SK-N-SH (cell line): Measurements from ENCODE around the gene LIMS2. TPM values are rescaled to one million over a fixed set of nuclear protein-coding genes. Genes with fewer than 3 reads are reported as not detected.

ENCODE experiments used
- CTCF ChIA-PET: fragments of 300-600, 350-600 bp; formaldehyde crosslinking; extraction: SDS; loops from one replicate; lab custom pipeline; 2021; lab: Yijun Ruan, JAX
- POLR2A ChIA-PET: fragments of 350-600 bp; sonication (Branson Sonifier 250); formaldehyde crosslinking; extraction: SDS; loops from one replicate; lab custom pipeline; 2020; ENCODE audit warnings: antibody characterized with exemption, inconsistent platforms; lab: Yijun Ruan, JAX
- DNase-seq: peaks from one replicate; pipeline ENCODE4 v3.0.0; 2012
- H2AFZ ChIP-seq: fragments of 200-600 bp; sonication (generic); 2 replicates; pipeline ENCODE4 v1.8.1; 2016; ENCODE audit warnings: antibody characterized with exemption, mild to moderate bottlenecking, low read depth
- H3F3A ChIP-seq: fragments of 200-600 bp; sonication (generic); replicated peaks from 2 replicates; pipeline ENCODE3; 2016; ENCODE audit warnings: antibody characterized with exemption, mild to moderate bottlenecking; ENCODE audit not compliant: insufficient read depth
- H3K27ac ChIP-seq, 2 experiments: fragments of 200-500 bp in 1 of 2; fragments of 200-600 bp in 1 of 2; sonication (Bioruptor generic) in 1 of 2; sonication (generic), shearing (Covaris generic) in 1 of 2; 2 replicates each; pipeline versions ENCODE4 v1.5.1 to v1.6.1; 2014 to 2016; ENCODE audit warnings: low read depth in 2 of 2, inconsistent platforms in 1 of 2, low read length in 1 of 2, mild to moderate bottlenecking in 1 of 2, mixed read lengths in 1 of 2
- H3K27me3 ChIP-seq: fragments of 200-600 bp; sonication (generic), shearing (Covaris generic); 2 replicates; pipeline ENCODE4 v1.6.1; 2016; ENCODE audit warnings: mixed run types; ENCODE audit not compliant: insufficient read depth
- H3K36me3 ChIP-seq, 2 experiments: fragments of 200-500 bp in 1 of 2; fragments of 200-600 bp in 1 of 2; sonication (Bioruptor generic) in 1 of 2; sonication (generic) in 1 of 2; replicated peaks in 1 of 2; 2 replicates each; pipeline versions ENCODE3 to v1.5.1; 2014 to 2016; ENCODE audit warnings: low read length in 1 of 2, mild to moderate bottlenecking in 1 of 2; ENCODE audit not compliant: insufficient read depth in 2 of 2, control insufficient read depth in 1 of 2
- H3K4me1 ChIP-seq, 2 experiments: fragments of 200-500 bp in 1 of 2; fragments of 200-600 bp in 1 of 2; sonication (Bioruptor generic) in 1 of 2; sonication (generic), shearing (Covaris generic) in 1 of 2; 2 replicates each; pipeline versions ENCODE4 v1.5.1 to v1.6.1; 2014 to 2016; ENCODE audit warnings: low read depth in 1 of 2, low read length in 1 of 2, mixed run types in 1 of 2; ENCODE audit not compliant: insufficient read depth in 2 of 2, control insufficient read depth in 1 of 2
- H3K4me2 ChIP-seq: fragments of 200-600 bp; sonication (generic), shearing (Covaris generic); 2 replicates; pipeline ENCODE4 v1.6.1; 2017; ENCODE audit warnings: mixed run types
- H3K4me3 ChIP-seq, 2 experiments: fragments of 200-500 bp in 1 of 2; fragments of 200-600 bp in 1 of 2; sonication (Bioruptor generic) in 1 of 2; sonication (generic), shearing (Covaris generic) in 1 of 2; 2 replicates each; pipeline versions ENCODE4 v1.5.1 to v1.8.1; 2014 to 2016; ENCODE audit warnings: low read depth in 2 of 2, inconsistent platforms in 1 of 2, low read length in 1 of 2, mild to moderate bottlenecking in 1 of 2, mixed read lengths in 1 of 2, moderate library complexity in 1 of 2
- H3K79me2 ChIP-seq: fragments of 200-600 bp; sonication (generic); 2 replicates; pipeline ENCODE4 v1.8.1; 2017; ENCODE audit warnings: mild to moderate bottlenecking; ENCODE audit not compliant: insufficient read depth
- H3K9ac ChIP-seq: fragments of 200-600 bp; sonication (generic); 2 replicates; pipeline ENCODE4 v1.6.1; 2017; ENCODE audit warnings: mixed run types
- H3K9me2 ChIP-seq: fragments of 200-600 bp; sonication (generic); 2 replicates; pipeline ENCODE4 v1.6.1; 2017; ENCODE audit warnings: mixed run types
- H3K9me3 ChIP-seq: fragments of 200-600 bp; sonication (generic); 2 replicates; pipeline ENCODE4 v1.6.1; 2017; ENCODE audit warnings: mixed run types, mild to moderate bottlenecking, moderate library complexity
- H4K20me1 ChIP-seq: fragments of 200-600 bp; sonication (generic); 2 replicates; pipeline ENCODE4 v1.6.1; 2017; ENCODE audit warnings: mild to moderate bottlenecking, mixed run types; ENCODE audit not compliant: insufficient read depth
- CHD2 ChIP-seq: fragments of 150-350 bp; IDR thresholded peaks from 2 replicates; pipeline ENCODE4 v1.6.1; 2018; ENCODE audit warnings: low read length; ENCODE audit not compliant: partially characterized antibody
- CTCF ChIP-seq: fragments of 200-600 bp; sonication (generic); IDR thresholded peaks from 2 replicates; pipeline ENCODE4 v1.6.1; 2017; ENCODE audit warnings: antibody characterized with exemption, mild to moderate bottlenecking, moderate library complexity
- EP300 ChIP-seq, 2 experiments: IDR thresholded peaks; 2 replicates each; pipeline versions ENCODE4 v1.4.0 to v1.6.1; 2012; ENCODE audit warnings: borderline replicate concordance in 1 of 2, low read depth in 1 of 2, low read length in 1 of 2
- FOSL2 ChIP-seq: IDR thresholded peaks from 2 replicates; pipeline ENCODE4 v1.4.0; 2012; ENCODE audit warnings: low read depth, mild to moderate bottlenecking, moderate library complexity, borderline replicate concordance
- FOXJ3 ChIP-seq: sonication (generic); formaldehyde crosslinking; IDR thresholded peaks from 2 replicates; pipeline ENCODE4 v1.5.1; 2020; ENCODE audit warnings: mild to moderate bottlenecking, missing genetic modification reagents
- MAX ChIP-seq: IDR thresholded peaks from 2 replicates; pipeline ENCODE4 v1.4.0; 2012; ENCODE audit warnings: low read depth
- MEF2A ChIP-seq: IDR thresholded peaks from 2 replicates; pipeline ENCODE4 v1.4.0; 2012; ENCODE audit warnings: low read depth, borderline replicate concordance
- MXI1 ChIP-seq: IDR thresholded peaks from 2 replicates; pipeline ENCODE4 v1.6.1; 2012; ENCODE audit warnings: mild to moderate bottlenecking, low read depth, low read length, improper control_type of control experiment
- POLR2AphosphoS5 ChIP-seq: IDR thresholded peaks from 2 replicates; pipeline ENCODE4 v1.6.1; 2012; ENCODE audit warnings: low read depth, low read length
- RXRA ChIP-seq: IDR thresholded peaks from 2 replicates; pipeline ENCODE4 v1.4.0; 2012; ENCODE audit warnings: low read depth, mild to moderate bottlenecking, borderline replicate concordance
- SIN3A ChIP-seq: IDR thresholded peaks from 2 replicates; pipeline ENCODE4 v1.6.1; 2012; ENCODE audit warnings: low read depth, mild to moderate bottlenecking, low read length, moderate library complexity, borderline replicate concordance
- SMC3 ChIP-seq: IDR thresholded peaks from 2 replicates; pipeline ENCODE4 v1.6.1; 2012; ENCODE audit warnings: low read depth, low read length, improper control_type of control experiment
- TAF1 ChIP-seq: IDR thresholded peaks from 2 replicates; pipeline ENCODE4 v1.6.1; 2012; ENCODE audit warnings: low read depth, mild to moderate bottlenecking, low read length, moderate library complexity, borderline replicate concordance
- USF1 ChIP-seq: IDR thresholded peaks from 2 replicates; pipeline ENCODE4 v1.4.0; 2012; ENCODE audit warnings: low read depth, borderline replicate concordance
- USF2 ChIP-seq: fragments of 150-350 bp; IDR thresholded peaks from 2 replicates; pipeline ENCODE4 v1.6.1; 2017; ENCODE audit warnings: antibody characterized with exemption, low read length, low read depth, borderline replicate concordance
- WGBS: methylation state at CpG from one replicate; pipeline ENCODE4 v1.1.6; 2017; ENCODE audit warnings: low lambda C conversion rate; 5-methylcytosine and 5-hydroxymethylcytosine counted together
- polyA plus RNA-seq, 3 experiments: library from polyadenylated mRNA; depleted of rRNA; stranded (reverse); fragments of >200 nt; gene quantifications; 2 replicates each; pipeline ENCODE4 v1.2.3, GENCODE V29; 2012
- TF ChIP-seq, protein P1 (sequence below): fragments of 150-350 bp; IDR thresholded peaks from 2 replicates; pipeline ENCODE4 v1.6.1; 2016; ENCODE audit warnings: mild to moderate bottlenecking, low read depth, low read length

The LIMS2 gene
- polyA plus RNA-seq, 1 of the 3 experiments (the other 2 are of a cell fraction): 2.7 TPM

DNA sequence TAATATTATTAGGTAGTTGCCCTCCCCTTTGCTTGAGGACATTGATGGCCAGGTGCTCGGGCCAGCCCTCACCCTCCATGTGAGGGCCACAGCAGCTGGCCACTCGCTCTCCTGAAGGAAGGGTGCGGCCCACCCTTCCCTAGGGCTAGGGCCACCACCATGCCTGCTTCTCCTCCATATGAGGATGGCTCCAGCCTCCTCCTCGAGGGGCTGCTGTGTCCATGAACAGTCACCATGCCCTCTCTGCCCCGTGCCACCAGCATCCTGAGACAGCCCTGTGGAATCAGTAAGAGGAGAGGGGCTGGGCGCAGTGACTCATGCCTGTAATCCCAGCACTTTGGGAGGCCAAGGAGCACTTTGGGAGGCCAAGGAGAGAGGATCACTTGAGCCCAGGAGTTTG, 27.0 kb downstream of the LIMS2 start:
- Histone ChIP-seq H3K9me3 (no peaks in the 10 kb centered on the region), H3K9ac (no peak overlapping the region), H3K27me3 (no peaks in the 10 kb centered on the region), H3K79me2 (no peaks in the 10 kb centered on the region), H3F3A (no peaks in the 10 kb centered on the region), H3K36me3 (no peaks in the 10 kb centered on the region), H2AFZ (no peak overlapping the region), H3K27ac (no peak overlapping the region), H4K20me1 (no peaks in the 10 kb centered on the region), H3K4me3 (no peak overlapping the region), H3K9me2 (no peaks in the 10 kb centered on the region), H3K4me2 (no peak overlapping the region), H3K4me1 (peaks cover 0 to 48% of the 10 kb centered on the region in 2 experiments; a peak in 1 of 4 replicates)
- ChIA-PET POLR2A (no interaction called here), CTCF (interaction anchor here (2.9 to 3.2 kb wide), 3 partner anchors 8 to 57 kb away, joined by 14 to 37 read pairs (median 21); no protein-coding TSS in a partner anchor)
- TF ChIP-seq USF2 (no peak), RXRA (no peak), EP300 (IDR thresholded peaks at IDR 0.05; ENCODE audit: borderline replicate concordance in 1 of 2, low read depth in 1 of 2, low read length in 1 of 2) (no peak), FOSL2 (no peak), MAX (no peak), SMC3 (no peak), SIN3A (no peak), FOXJ3 (CRISPR knock-in tag) (no peak), USF1 (no peak)
- TF ChIP-seq, protein P1, sequence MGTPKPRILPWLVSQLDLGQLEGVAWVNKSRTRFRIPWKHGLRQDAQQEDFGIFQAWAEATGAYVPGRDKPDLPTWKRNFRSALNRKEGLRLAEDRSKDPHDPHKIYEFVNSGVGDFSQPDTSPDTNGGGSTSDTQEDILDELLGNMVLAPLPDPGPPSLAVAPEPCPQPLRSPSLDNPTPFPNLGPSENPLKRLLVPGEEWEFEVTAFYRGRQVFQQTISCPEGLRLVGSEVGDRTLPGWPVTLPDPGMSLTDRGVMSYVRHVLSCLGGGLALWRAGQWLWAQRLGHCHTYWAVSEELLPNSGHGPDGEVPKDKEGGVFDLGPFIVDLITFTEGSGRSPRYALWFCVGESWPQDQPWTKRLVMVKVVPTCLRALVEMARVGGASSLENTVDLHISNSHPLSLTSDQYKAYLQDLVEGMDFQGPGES: no peak
- WGBS: 95% methylated on average over 4 of the region's 6 CpGs
- DNase-seq: no peak

DNA sequence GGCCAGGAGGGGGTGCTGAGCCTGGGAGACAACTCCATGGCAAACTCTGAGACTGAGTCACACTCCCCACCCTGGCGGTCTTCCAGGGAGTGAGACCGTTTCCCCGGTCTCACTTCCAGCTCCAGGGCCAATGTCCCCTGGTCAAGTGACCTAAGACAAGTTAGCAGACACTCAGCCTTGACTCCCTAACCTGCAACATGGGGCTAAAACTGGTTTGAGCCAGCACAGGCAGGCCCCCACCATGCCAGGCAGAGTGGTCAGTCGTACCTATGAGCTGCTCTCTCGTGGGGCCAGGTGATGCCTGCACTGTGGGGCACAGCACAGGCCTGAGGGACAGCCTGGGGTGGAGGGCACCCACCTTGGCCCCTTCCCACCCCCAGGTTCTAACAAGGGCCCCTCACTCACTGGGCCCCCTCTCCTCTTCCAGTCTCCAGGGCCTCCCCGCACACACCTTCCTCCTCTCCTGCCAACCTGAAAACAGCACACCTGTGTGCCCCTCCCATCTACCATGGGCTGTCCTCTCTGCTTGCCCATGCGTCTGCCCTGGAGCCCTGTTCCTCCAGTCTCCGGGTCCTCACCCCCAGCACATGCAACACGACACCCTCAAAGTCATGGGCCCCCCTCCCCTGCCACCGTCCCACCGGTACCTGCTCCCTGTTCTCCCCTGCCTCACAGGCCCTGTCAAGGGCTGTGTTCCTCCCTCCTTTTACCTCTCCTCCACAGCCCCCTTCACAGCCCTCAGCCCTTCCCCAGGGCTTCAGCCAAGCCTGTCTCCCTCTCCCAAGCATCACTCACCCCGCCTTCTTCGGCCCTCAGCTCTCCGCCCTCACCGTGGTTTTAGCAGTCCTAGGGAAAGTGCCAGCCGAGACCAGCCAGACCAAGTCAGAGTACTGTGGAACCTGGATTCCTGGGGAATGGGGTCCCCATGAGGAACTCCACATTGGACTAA, 27.8 kb downstream of the LIMS2 start:
- POLR2A ChIA-PET: no interaction called here
- no peaks in the 10 kb centered on the region for H3K36me3 ChIP-seq
- H3K27me3 ChIP-seq: no peaks in the 10 kb centered on the region
- H3K9me3 ChIP-seq: no peaks in the 10 kb centered on the region
- H3K9me2 ChIP-seq: no peaks in the 10 kb centered on the region
- no peak for DNase-seq
- WGBS: 90% methylated on average over 14 of the region's 16 CpGs
- no peaks in the 10 kb centered on the region for H4K20me1 ChIP-seq
- no peak overlapping the region for H3K27ac ChIP-seq
- no peaks in the 10 kb centered on the region for H3F3A ChIP-seq
- no peak overlapping the region for H3K4me3 ChIP-seq
- TF ChIP-seq, protein P1: no peak
- TF ChIP-seq MEF2A (no peak), CHD2 (no peak), FOSL2 (no peak), CTCF (no peak), TAF1 (no peak), MXI1 (no peak), POLR2AphosphoS5 (no peak), USF1 (no peak)
- no peaks in the 10 kb centered on the region for H3K79me2 ChIP-seq
- H3K9ac ChIP-seq: no peak overlapping the region
- H3K4me1 ChIP-seq: peaks cover 0 to 48% of the 10 kb centered on the region in 2 experiments; a peak in 1 of 4 replicates
- H3K4me2 ChIP-seq: no peak overlapping the region
- CTCF ChIA-PET: interaction anchor here (1.0 to 2.9 kb wide), 2 partner anchors 28 to 57 kb away, joined by 3 to 37 read pairs; partner anchors contain the start of gene LIMS2
- H2AFZ ChIP-seq: no peak overlapping the region
